WTC11 (cell line): Measurements from ENCODE around the gene MLF2. TPM values are rescaled to one million over a fixed set of nuclear protein-coding genes. Genes with fewer than 3 reads are reported as not detected.

ENCODE experiments used
- ATAC-seq: fragments of 200-7000 bp; cut with Tn5 transposase; 2 replicates; pipeline ENCODE4 v1.10.0; 2021; ENCODE audit warnings: mild to moderate bottlenecking, moderate library complexity
- CTCF ChIA-PET: fragments of 300-600 bp; sonication (Branson Sonifier 250); formaldehyde crosslinking; loops from one replicate; lab custom pipeline; 2021; ENCODE audit warnings: antibody characterized with exemption; lab: Charles Lee
- POLR2A ChIA-PET: fragments of 350-600 bp; sonication (Branson Sonifier 250); formaldehyde crosslinking; loops from one replicate; lab custom pipeline; 2021; ENCODE audit warnings: antibody characterized with exemption; lab: Charles Lee
- DNase-seq: peaks from one replicate; pipeline ENCODE4 v3.0.0; 2021; ENCODE audit warnings: low spot score
- H3K27ac Mint-ChIP-seq: 2 replicates; pipeline ENCODE4 v1.8.0; 2021; ENCODE audit warnings: mixed read lengths
- H3K27me3 Mint-ChIP-seq: 2 replicates; pipeline ENCODE4 v1.8.0; 2021; ENCODE audit warnings: low read depth, mild to moderate bottlenecking, moderate library complexity, mixed read lengths
- H3K36me3 Mint-ChIP-seq: 2 replicates; pipeline ENCODE4 v1.8.0; 2021; ENCODE audit warnings: mixed read lengths
- H3K4me1 Mint-ChIP-seq: 2 replicates; pipeline ENCODE4 v1.8.0; 2022; ENCODE audit warnings: mixed read lengths
- H3K4me3 Mint-ChIP-seq: 2 replicates; pipeline ENCODE4 v1.8.0; 2021; ENCODE audit warnings: mild to moderate bottlenecking, moderate library complexity, mixed read lengths
- H3K9me3 Mint-ChIP-seq: 2 replicates; pipeline ENCODE4 v1.8.0; 2021; ENCODE audit warnings: mixed read lengths
- ARID4B ChIP-seq: sonication (generic); formaldehyde crosslinking; IDR thresholded peaks from 2 replicates; pipeline ENCODE4 v1.8.0; 2023; ENCODE audit warnings: missing genetic modification reagents, mild to moderate bottlenecking, borderline replicate concordance
- CBFB ChIP-seq: sonication (generic); formaldehyde crosslinking; IDR thresholded peaks from 2 replicates; pipeline ENCODE4 v1.8.1; 2022; ENCODE audit warnings: mild to moderate bottlenecking, low read depth, missing genetic modification reagents
- ELF4 ChIP-seq: sonication (generic); formaldehyde crosslinking; IDR thresholded peaks from 2 replicates; pipeline ENCODE4 v1.8.1; 2022; ENCODE audit warnings: low read depth, mild to moderate bottlenecking, moderate library complexity, missing genetic modification reagents
- FOXJ3 ChIP-seq: sonication (generic); formaldehyde crosslinking; IDR thresholded peaks from 2 replicates; pipeline ENCODE4 v1.9.0; 2021; ENCODE audit warnings: missing genetic modification reagents, mild to moderate bottlenecking, borderline replicate concordance
- FOXP1 ChIP-seq: sonication (generic); formaldehyde crosslinking; IDR thresholded peaks from 2 replicates; pipeline ENCODE4 v1.8.0; 2022; ENCODE audit warnings: missing genetic modification reagents, mild to moderate bottlenecking, moderate library complexity, borderline replicate concordance
- GRHL2 ChIP-seq: fragments of 250-450 bp; sonication (Bioruptor Pico); IDR thresholded peaks from 2 replicates; pipeline ENCODE4 v1.8.0; 2022; ENCODE audit warnings: mild to moderate bottlenecking, moderate library complexity; ENCODE audit not compliant: insufficient replicate concordance, severe bottlenecking
- HMGA2 ChIP-seq: fragments of 250-450 bp; sonication (Bioruptor Pico); IDR thresholded peaks from 2 replicates; pipeline ENCODE4 v1.4.0; 2021; ENCODE audit warnings: mild to moderate bottlenecking, moderate library complexity
- KAT7 ChIP-seq: sonication (generic); formaldehyde crosslinking; IDR thresholded peaks from 2 replicates; pipeline ENCODE4 v1.8.1; 2023; ENCODE audit warnings: missing genetic modification reagents, mild to moderate bottlenecking, borderline replicate concordance
- MAX ChIP-seq: sonication (generic); formaldehyde crosslinking; IDR thresholded peaks from 2 replicates; pipeline ENCODE4 v1.8.0; 2022; ENCODE audit warnings: mild to moderate bottlenecking, missing genetic modification reagents
- MLX ChIP-seq: sonication (generic); formaldehyde crosslinking; IDR thresholded peaks from 2 replicates; pipeline ENCODE4 v1.8.1; 2023; ENCODE audit warnings: mild to moderate bottlenecking, missing genetic modification reagents, moderate library complexity
- NR1H2 ChIP-seq: sonication (generic); formaldehyde crosslinking; IDR thresholded peaks from 2 replicates; pipeline ENCODE4 v1.9.0; 2021; ENCODE audit warnings: mild to moderate bottlenecking, moderate library complexity, missing genetic modification reagents
- NR2C2 ChIP-seq: sonication (generic); formaldehyde crosslinking; IDR thresholded peaks from 2 replicates; pipeline ENCODE4 v1.8.0; 2022; ENCODE audit warnings: mild to moderate bottlenecking, missing genetic modification reagents
- PRRX2 ChIP-seq: fragments of 250-450 bp; sonication (Bioruptor Pico); IDR thresholded peaks from 2 replicates; pipeline ENCODE4 v1.8.0; 2021; ENCODE audit warnings: mild to moderate bottlenecking
- RELA ChIP-seq: sonication (generic); formaldehyde crosslinking; IDR thresholded peaks from 2 replicates; pipeline ENCODE4 v1.8.1; 2022; ENCODE audit warnings: missing genetic modification reagents, mild to moderate bottlenecking, borderline replicate concordance
- SMAD3 ChIP-seq: sonication (generic); formaldehyde crosslinking; IDR thresholded peaks from 2 replicates; pipeline ENCODE4 v1.8.0; 2022; ENCODE audit warnings: missing genetic modification reagents, mild to moderate bottlenecking, borderline replicate concordance
- SMAD4 ChIP-seq: sonication (generic); formaldehyde crosslinking; IDR thresholded peaks from 2 replicates; pipeline ENCODE4 v1.8.0; 2022; ENCODE audit warnings: mild to moderate bottlenecking, missing genetic modification reagents
- SOX15 ChIP-seq: fragments of 250-450 bp; sonication (Bioruptor Pico); IDR thresholded peaks from 2 replicates; pipeline ENCODE4 v1.9.0; 2021; ENCODE audit warnings: mild to moderate bottlenecking
- SP1 ChIP-seq: sonication (generic); formaldehyde crosslinking; conservative IDR thresholded peaks from 2 replicates; pipeline ENCODE4 v1.8.1; 2022; ENCODE audit warnings: missing genetic modification reagents
- TCF7 ChIP-seq: sonication (generic); formaldehyde crosslinking; IDR thresholded peaks from 2 replicates; pipeline ENCODE4 v1.8.0; 2022; ENCODE audit warnings: mild to moderate bottlenecking, low read depth, missing genetic modification reagents, moderate library complexity
- USF1 ChIP-seq: sonication (generic); formaldehyde crosslinking; IDR thresholded peaks from 2 replicates; pipeline ENCODE4 v1.8.0; 2022; ENCODE audit warnings: mild to moderate bottlenecking, missing genetic modification reagents
- USF2 ChIP-seq: sonication (generic); formaldehyde crosslinking; IDR thresholded peaks from 2 replicates; pipeline ENCODE4 v1.8.1; 2023; ENCODE audit warnings: mild to moderate bottlenecking, missing genetic modification reagents, moderate library complexity
- ZSCAN18 ChIP-seq: fragments of 250-450 bp; sonication (Bioruptor Pico); IDR thresholded peaks from 2 replicates; pipeline ENCODE4 v2.1.2; 2022; ENCODE audit warnings: mild to moderate bottlenecking, moderate library complexity
- total RNA-seq: library from RNA; stranded (reverse); gene quantifications from 3 replicates; pipeline ENCODE4 v1.2.3, GENCODE V29; 2021

MLF2 gene
- total RNA-seq, 1 experiment from 2014 or later = 236 TPM

- Mint-ChIP-seq H3K4me1 (peaks cover 24% of the 10 kb centered on the region), H3K4me3 (no peak overlapping the region), H3K9me3 (no peaks in the 10 kb centered on the region), H3K27me3 (peaks cover 17% of the 10 kb centered on the region), H3K36me3 (no peaks in the 10 kb centered on the region), H3K27ac (no peak overlapping the region)
- ATAC-seq (no peak), DNase-seq (no peak)
- ChIA-PET POLR2A (no interaction called here), CTCF (interaction anchor here (0.6 to 1.0 kb wide), 2 partner anchors 37 to 222 kb away, joined by 3 to 4 read pairs; no protein-coding TSS in a partner anchor)
- TF ChIP-seq MAX (CRISPR knock-in tag) = no peak
- no peak for TF ChIP-seq SP1 (CRISPR knock-in tag)
- no peak for TF ChIP-seq SOX15 (CRISPR knock-in tag)
- no peak for TF ChIP-seq SMAD3 (CRISPR knock-in tag)
- no peak for TF ChIP-seq FOXJ3
- no peak for TF ChIP-seq ZSCAN18
- no peak for TF ChIP-seq KAT7 (CRISPR knock-in tag)
- TF ChIP-seq USF2 (CRISPR knock-in tag) = no peak
- no peak for TF ChIP-seq TCF7 (CRISPR knock-in tag)
- no peak for TF ChIP-seq CBFB (CRISPR knock-in tag)
- no peak for TF ChIP-seq RELA (CRISPR knock-in tag)
- no peak for TF ChIP-seq SMAD4
- TF ChIP-seq FOXP1 (CRISPR knock-in tag) = no peak
- TF ChIP-seq HMGA2 (CRISPR knock-in tag) = no peak
These were observed 37.7 kb upstream of the MLF2 start for GRCh38 chr12:6790496-6791150.

- Mint-ChIP-seq H3K27ac (no peak within 1 kb of the TSS), H3K9me3 (no peaks in the 10 kb centered on the region), H3K27me3 (peaks cover 13% of the 10 kb centered on the region), H3K4me1 (peaks cover 24% of the 10 kb centered on the region), H3K4me3 (no peak within 1 kb of the TSS), H3K36me3 (no peaks in the 10 kb centered on the region)
- ChIA-PET CTCF (interaction anchor here (0.5 to 1.3 kb wide), 6 partner anchors 35 to 185 kb away, joined by 3 to 5 read pairs (median 3); no protein-coding TSS in a partner anchor), POLR2A (interaction anchor here (0.7 to 1.2 kb wide), 3 partner anchors 32 to 63 kb away, joined by 3 to 4 read pairs (median 3); partner anchors contain the start of genes GPR162 and USP5)
- DNase-seq (no peak), ATAC-seq (peak; percentile 65)
- TF ChIP-seq NR1H2 (CRISPR knock-in tag) (no peak), GRHL2 (no peak), MLX (CRISPR knock-in tag) (no peak), PRRX2 (CRISPR knock-in tag) (no peak), ELF4 (CRISPR knock-in tag) (no peak), ARID4B (CRISPR knock-in tag) (no peak), SMAD4 (no peak), USF1 (CRISPR knock-in tag) (no peak), SOX15 (CRISPR knock-in tag) (no peak), HMGA2 (CRISPR knock-in tag) (no peak), NR2C2 (no peak), TCF7 (CRISPR knock-in tag) (no peak)
These were observed 36.3 kb upstream of the MLF2 start, which contains the start of gene CD4 for GRCh38 chr12:6788972-6789924. Gene CD4, plus strand, starts transcription at chr12:6789528. Its CDS starts 10,611 bp downstream, at chr12:6800139.
